IMR-90 (cell line): ENCODE results near the gene KCNQ5. TPM values are rescaled to one million over a fixed set of nuclear protein-coding genes. Genes with fewer than 3 reads are reported as not detected.

Experiments
- ATAC-seq: fragments of 200-7000 bp; cut with Tn5 transposase; 2 replicates; pipeline ENCODE4 v1.9.1; 2020; ENCODE audit warnings: low read depth, mild to moderate bottlenecking, moderate library complexity
- BruUV-seq: library from RNA; stranded (reverse); fragments of 400-500 nt; replicated peaks from 2 replicates; lab custom pipeline; 2021; lab: Mats Ljungman, UMichigan
- CTCF ChIA-PET: fragments of 300-600 bp; formaldehyde crosslinking; extraction: SDS; loops from one replicate; lab custom pipeline; 2021; ENCODE audit warnings: antibody characterized with exemption; lab: Yijun Ruan, JAX
- POLR2A ChIA-PET: fragments of 300-600 bp; sonication (Branson Sonifier 250); formaldehyde crosslinking; loops from one replicate; lab custom pipeline; 2022; ENCODE audit warnings: antibody characterized with exemption; ENCODE audit not compliant: unreplicated experiment; lab: Charles Lee
- DNase-seq: peaks from one replicate; pipeline ENCODE4 v3.0.0; 2013
- H2AFZ ChIP-seq: replicated peaks from 2 replicates; pipeline ENCODE3; 2013; ENCODE audit warnings: low read length, mild to moderate bottlenecking; ENCODE audit not compliant: poor library complexity
- H2AK5ac ChIP-seq: 2 replicates; pipeline ENCODE4 v1.6.1; 2013; ENCODE audit warnings: low read depth, low read length, inconsistent platforms
- H2AK9ac ChIP-seq: replicated peaks from 2 replicates; pipeline ENCODE3; 2013; ENCODE audit warnings: mild to moderate bottlenecking, low read depth, low read length, moderate library complexity; ENCODE audit not compliant: poor library complexity
- H2BK120ac ChIP-seq: 2 replicates; pipeline ENCODE4 v1.6.1; 2013; ENCODE audit warnings: low read depth, low read length, inconsistent platforms
- H2BK15ac ChIP-seq: 3 replicates; pipeline ENCODE4 v1.6.1; 2013; ENCODE audit warnings: low read depth, low read length, inconsistent platforms
- H2BK20ac ChIP-seq: 2 replicates; pipeline ENCODE4 v1.6.1; 2013; ENCODE audit warnings: low read depth, mild to moderate bottlenecking, inconsistent platforms, low read length, moderate library complexity
- H2BK5ac ChIP-seq: 2 replicates; pipeline ENCODE4 v1.6.1; 2013; ENCODE audit warnings: mild to moderate bottlenecking, low read depth, low read length, inconsistent platforms; ENCODE audit not compliant: poor library complexity, severe bottlenecking
- H3K14ac ChIP-seq: replicated peaks from 2 replicates; pipeline ENCODE4 v1.6.1; 2013; ENCODE audit warnings: low read depth, low read length, inconsistent platforms
- H3K18ac ChIP-seq: 2 replicates; pipeline ENCODE4 v1.6.1; 2013; ENCODE audit warnings: low read depth, low read length, control low read depth
- H3K23ac ChIP-seq: 2 replicates; pipeline ENCODE4 v1.6.1; 2013; ENCODE audit warnings: low read depth, low read length, inconsistent platforms
- H3K27ac ChIP-seq: 2 replicates; pipeline ENCODE4 v1.5.1; 2013; ENCODE audit warnings: mild to moderate bottlenecking, control low read depth, low read length; ENCODE audit not compliant: insufficient read depth
- H3K27me3 ChIP-seq: 2 replicates; pipeline ENCODE4 v1.6.1; 2013; ENCODE audit warnings: low read length; ENCODE audit not compliant: control insufficient read depth, insufficient read depth
- H3K36me3 ChIP-seq: 2 replicates; pipeline ENCODE4 v1.6.1; 2013; ENCODE audit warnings: low read length, mixed read lengths; ENCODE audit not compliant: control insufficient read depth, insufficient read depth
- H3K4ac ChIP-seq: 2 replicates; pipeline ENCODE4 v1.6.1; 2013; ENCODE audit warnings: low read depth, low read length, inconsistent platforms
- H3K4me1 ChIP-seq: 2 replicates; pipeline ENCODE4 v1.6.1; 2013; ENCODE audit warnings: low read length, mixed read lengths; ENCODE audit not compliant: control insufficient read depth, insufficient read depth
- H3K4me2 ChIP-seq: 2 replicates; pipeline ENCODE4 v1.6.1; 2013; ENCODE audit warnings: low read depth, mild to moderate bottlenecking, control low read depth, low read length, moderate library complexity
- H3K4me3 ChIP-seq: 2 replicates; pipeline ENCODE4 v1.5.1; 2013; ENCODE audit warnings: low read depth, mild to moderate bottlenecking, control low read depth, low read length, moderate library complexity; ENCODE audit not compliant: insufficient read depth
- H3K56ac ChIP-seq: 2 replicates; pipeline ENCODE4 v1.6.1; 2013; ENCODE audit warnings: low read length, inconsistent platforms; ENCODE audit not compliant: insufficient read depth; ENCODE audit errors: extremely low read depth
- H3K79me1 ChIP-seq, 2 experiments: 2 replicates each; pipeline ENCODE4 v1.6.1; 2013; ENCODE audit warnings: low read length in 2 of 2, inconsistent platforms in 1 of 2, low read depth in 1 of 2
- H3K9ac ChIP-seq: 2 replicates; pipeline ENCODE4 v1.6.1; 2013; ENCODE audit warnings: low read depth, low read length, control low read depth
- H3K9me1 ChIP-seq: 2 replicates; pipeline ENCODE4 v1.6.1; 2013; ENCODE audit warnings: low read length, inconsistent platforms; ENCODE audit not compliant: insufficient read depth
- H3K9me3 ChIP-seq: 2 replicates; pipeline ENCODE4 v1.6.1; 2013; ENCODE audit warnings: low read length; ENCODE audit not compliant: control insufficient read depth, insufficient read depth
- H4K20me1 ChIP-seq: 2 replicates; pipeline ENCODE4 v1.6.1; 2013; ENCODE audit warnings: low read length, inconsistent platforms; ENCODE audit not compliant: insufficient read depth
- H4K5ac ChIP-seq: 2 replicates; pipeline ENCODE4 v1.6.1; 2013; ENCODE audit warnings: mild to moderate bottlenecking, low read depth, low read length, control low read depth
- H4K8ac ChIP-seq, 2 experiments: 2 replicates each; pipeline ENCODE4 v1.6.1; 2013; ENCODE audit warnings: low read depth in 2 of 2, low read length in 2 of 2, control low read depth in 1 of 2, inconsistent platforms in 1 of 2
- H4K91ac ChIP-seq: 2 replicates; pipeline ENCODE4 v1.6.1; 2013; ENCODE audit warnings: low read depth, low read length, inconsistent platforms; ENCODE audit not compliant: insufficient read depth
- BHLHE40 ChIP-seq: fragments of 150-350 bp; IDR thresholded peaks from 2 replicates; pipeline ENCODE4 v1.6.1; 2016; ENCODE audit warnings: mild to moderate bottlenecking, low read depth, low read length
- CHD1 ChIP-seq: IDR thresholded peaks from 2 replicates; pipeline ENCODE4 v1.6.1; 2012; ENCODE audit warnings: low read depth, low read length, improper control_type of control experiment
- ELK1 ChIP-seq: fragments of 150-350 bp; IDR thresholded peaks from 2 replicates; pipeline ENCODE4 v1.6.1; 2016; ENCODE audit warnings: low read depth, mild to moderate bottlenecking, low read length, moderate library complexity, borderline replicate concordance
- FOS ChIP-seq: fragments of 150-350 bp; IDR thresholded peaks from 2 replicates; pipeline ENCODE4 v1.6.1; 2016; ENCODE audit warnings: low read depth, low read length
- MAFK ChIP-seq: IDR thresholded peaks from 2 replicates; pipeline ENCODE4 v1.6.1; 2012; ENCODE audit warnings: low read depth, low read length, improper control_type of control experiment
- MAZ ChIP-seq: IDR thresholded peaks from 2 replicates; pipeline ENCODE4 v1.6.1; 2012; ENCODE audit warnings: low read depth, mild to moderate bottlenecking, low read length, improper control_type of control experiment, moderate library complexity, borderline replicate concordance
- MXI1 ChIP-seq: IDR thresholded peaks from 2 replicates; pipeline ENCODE4 v1.6.1; 2012; ENCODE audit warnings: low read depth, mild to moderate bottlenecking, low read length, moderate library complexity, borderline replicate concordance
- NFE2L2 ChIP-seq: fragments of 150-350 bp; IDR thresholded peaks from 2 replicates; pipeline ENCODE4 v1.6.1; 2016; ENCODE audit warnings: low read depth, mild to moderate bottlenecking, low read length
- RAD21 ChIP-seq: IDR thresholded peaks from 2 replicates; pipeline ENCODE4 v1.6.1; 2012; ENCODE audit warnings: low read length, improper control_type of control experiment
- RCOR1 ChIP-seq: IDR thresholded peaks from 2 replicates; pipeline ENCODE4 v1.6.1; 2012; ENCODE audit warnings: mild to moderate bottlenecking, low read length, improper control_type of control experiment; ENCODE audit not compliant: insufficient replicate concordance
- RFX5 ChIP-seq: IDR thresholded peaks from 2 replicates; pipeline ENCODE4 v1.8.0; 2012; ENCODE audit warnings: low read depth, mild to moderate bottlenecking, low read length, moderate library complexity
- SMC3 ChIP-seq: fragments of 150-350 bp; IDR thresholded peaks from 2 replicates; pipeline ENCODE4 v1.6.1; 2016; ENCODE audit warnings: low read depth, mild to moderate bottlenecking, antibody characterized with exemption, low read length, moderate library complexity
- USF2 ChIP-seq: fragments of 150-350 bp; IDR thresholded peaks from 2 replicates; pipeline ENCODE4 v1.6.1; 2017; ENCODE audit warnings: mild to moderate bottlenecking, antibody characterized with exemption, low read length, low read depth
- WGBS, 2 experiments: methylation state at CpG; one replicate each; pipeline versions ENCODE4 v1.1.5 to v1.1.7; 2013; ENCODE audit warnings: missing lambda C conversion rate in 2 of 2; ENCODE audit not compliant: insufficient read length in 1 of 2; ENCODE audit errors: extremely low coverage in 2 of 2; 5-methylcytosine and 5-hydroxymethylcytosine counted together
- dilution Hi-C: fragments of 300-500 bp; cut with HindIII; formaldehyde crosslinking; loops from one replicate; pipeline ENCODE4 v1.14.3; 2018; ENCODE audit warnings: low sequenced_read_pairs; ENCODE audit not compliant: unreplicated experiment
- in situ Hi-C: fragments of 300-500 bp; cut with MboI; formaldehyde crosslinking; loops from 3 replicates; pipeline ENCODE4 v1.14.3; 2019; ENCODE audit warnings: low sequenced_read_pairs, inconsistent platforms, mixed read lengths
- intact Hi-C: fragments of 100-400 bp; cut with micrococcal nuclease; formaldehyde crosslinking; loops from 2 replicates; pipeline ENCODE4 v1.10.0; 2022
- polyA plus RNA-seq, 3 experiments: library from polyadenylated mRNA; depleted of rRNA; stranded (reverse); fragments of >200 nt; gene quantifications; 2 replicates each; pipeline ENCODE4 v1.2.3, GENCODE V29; 2012; ENCODE audit warnings: low replicate concordance in 1 of 3
- total RNA-seq: library from RNA; depleted of rRNA; stranded (reverse); fragments of >200 nt; gene quantifications from 2 replicates; pipeline ENCODE4 v1.2.3, GENCODE V29; 2012

KCNQ5 gene
- total and polyA plus RNA-seq, 2 of the 4 experiments (the other 2 are of a cell fraction) = 0.75 to 1.3 TPM

DNA sequence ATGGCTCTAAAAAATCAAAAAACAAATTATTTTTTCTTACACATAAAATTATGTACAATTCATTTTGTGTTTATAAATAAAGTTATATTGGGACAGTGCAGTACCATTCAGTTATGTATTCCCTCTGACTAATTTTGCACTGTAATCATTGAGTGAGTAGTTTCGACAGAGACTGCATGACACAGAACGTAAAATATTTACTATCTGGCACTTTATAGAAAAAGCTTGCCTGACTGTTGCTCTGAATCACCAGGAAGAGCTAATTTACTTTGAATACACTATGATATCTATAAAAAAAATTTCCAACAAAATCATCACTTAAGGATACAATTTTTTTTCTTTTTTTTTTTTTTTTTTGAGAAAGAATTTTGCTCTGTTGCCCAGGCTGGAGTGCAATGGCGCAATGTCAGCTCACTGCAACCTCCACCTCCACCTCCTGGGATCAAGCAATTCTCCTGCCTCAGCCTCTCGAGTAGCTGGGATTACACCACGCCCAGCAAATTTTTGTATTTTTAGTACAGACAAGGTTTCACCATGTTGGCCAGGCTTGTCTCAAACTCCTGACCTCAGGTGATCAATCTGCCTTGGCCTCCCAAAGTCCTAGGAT is 614.4 kb downstream of the KCNQ5 start (continued):
- TF ChIP-seq USF2 = no peak

- CTCF ChIA-PET = no interaction called here
- no peak overlapping the region for H3K18ac ChIP-seq
Observed at GRCh38 chr6:73240730-73241129, 618.9 kb downstream of the KCNQ5 start.

More at GRCh38 chr6:73240730-73241129, 618.9 kb downstream of the KCNQ5 start:
- no peak overlapping the region for H4K91ac ChIP-seq
- no peak overlapping the region for H3K9ac ChIP-seq
- TF ChIP-seq RAD21 (no peak), MAFK (no peak), ELK1 (no peak), SMC3 (no peak), CHD1 (no peak), NFE2L2 (no peak), MXI1 (no peak), FOS (no peak), RCOR1 (no peak), MAZ (no peak), RFX5 (no peak), BHLHE40 (no peak)
- H3K56ac ChIP-seq = no peak overlapping the region
- BruUV-seq = no TSS peak
- in situ Hi-C loops (no loop called here), dilution Hi-C loops (no loop called here), intact Hi-C loops (no loop called here)
- H2BK120ac ChIP-seq = no peak overlapping the region
- no peak overlapping the region for H2AFZ ChIP-seq
- H3K14ac ChIP-seq = no peak overlapping the region
- ATAC-seq (no peak), DNase-seq (no peak)
- H2BK5ac ChIP-seq = no peak overlapping the region
- POLR2A ChIA-PET = no interaction called here
- no peak overlapping the region for H2BK15ac ChIP-seq
- no peaks in the 10 kb centered on the region for H3K79me1 ChIP-seq
- WGBS, 2 experiments = no CpG with 5 or more reads among the region's 4 CpGs
- H3K9me3 ChIP-seq = no peaks in the 10 kb centered on the region
- H3K36me3 ChIP-seq = no peaks in the 10 kb centered on the region
- no peak overlapping the region for H3K4ac ChIP-seq
- no peak overlapping the region for H3K23ac ChIP-seq
- H4K20me1 ChIP-seq = no peaks in the 10 kb centered on the region
- no peaks in the 10 kb centered on the region for H3K27me3 ChIP-seq
- no peaks in the 10 kb centered on the region for H3K9me1 ChIP-seq
- no peak overlapping the region for H4K8ac ChIP-seq
- no peak overlapping the region for H3K4me2 ChIP-seq
- H2AK5ac ChIP-seq = no peak overlapping the region
- no peak overlapping the region for H3K27ac ChIP-seq
- H4K5ac ChIP-seq = no peak overlapping the region
- peaks cover 2% of the 10 kb centered on the region; the same call in 1 of the 2 replicates for H3K4me1 ChIP-seq
- H2AK9ac ChIP-seq = no peak overlapping the region
- H3K4me3 ChIP-seq = no peak overlapping the region
- no peak overlapping the region for H2BK20ac ChIP-seq
